IMR-90 (cell line): ENCODE measurements around the gene PXDC1.
"Not testable (repeated sequence)": the region's sequence is repeated elsewhere in the genome, so short reads cannot be mapped to it uniquely, and the experiment has no call there.

Experiments used
- MAFK ChIP-seq: IDR thresholded peaks from 2 replicates; pipeline ENCODE4 v1.6.1; 2012; ENCODE audit warnings: low read depth, low read length, improper control_type of control experiment
- MXI1 ChIP-seq: IDR thresholded peaks from 2 replicates; pipeline ENCODE4 v1.6.1; 2012; ENCODE audit warnings: low read depth, mild to moderate bottlenecking, low read length, moderate library complexity, borderline replicate concordance
- POLR2A ChIP-seq: IDR thresholded peaks from 2 replicates; pipeline ENCODE4 v1.6.1; 2012; ENCODE audit warnings: mild to moderate bottlenecking, low read depth, low read length
- RAD21 ChIP-seq: IDR thresholded peaks from 2 replicates; pipeline ENCODE4 v1.6.1; 2012; ENCODE audit warnings: low read length, improper control_type of control experiment
- RCOR1 ChIP-seq: IDR thresholded peaks from 2 replicates; pipeline ENCODE4 v1.6.1; 2012; ENCODE audit warnings: mild to moderate bottlenecking, low read length, improper control_type of control experiment; ENCODE audit not compliant: insufficient replicate concordance
- TF ChIP-seq, protein P1 (sequence below): conservative IDR thresholded peaks from 2 replicates; pipeline ENCODE4 v1.5.1; 2012; ENCODE audit warnings: mild to moderate bottlenecking, low read depth, low read length, improper control_type of control experiment
- TF ChIP-seq, protein P2 (sequence below): fragments of 150-350 bp; IDR thresholded peaks from 2 replicates; pipeline ENCODE4 v1.6.1; 2016; ENCODE audit warnings: low read depth, mild to moderate bottlenecking, low read length, moderate library complexity, borderline replicate concordance

DNA sequence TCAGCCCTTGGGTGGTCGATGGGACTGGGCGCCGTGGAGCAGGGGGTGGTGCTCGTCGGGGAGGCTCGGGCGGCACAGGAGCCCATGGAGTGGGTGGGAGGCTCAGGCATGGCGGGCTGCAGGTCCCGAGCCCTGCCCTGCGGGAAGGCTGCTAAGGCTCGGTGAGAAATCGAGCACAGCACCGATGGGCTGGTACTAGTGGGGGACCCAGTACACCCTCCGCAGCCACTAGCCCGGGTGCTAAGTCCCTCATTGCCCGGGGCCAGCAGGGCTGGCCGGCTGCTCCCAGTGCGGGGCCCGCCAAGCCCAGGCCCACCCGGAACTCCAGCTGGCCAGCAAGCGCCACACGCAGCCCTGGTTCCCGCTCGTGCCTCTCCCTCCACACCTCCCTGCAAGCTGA, 30.7 kb downstream of the PXDC1 start:
- TF ChIP-seq, protein P1, sequence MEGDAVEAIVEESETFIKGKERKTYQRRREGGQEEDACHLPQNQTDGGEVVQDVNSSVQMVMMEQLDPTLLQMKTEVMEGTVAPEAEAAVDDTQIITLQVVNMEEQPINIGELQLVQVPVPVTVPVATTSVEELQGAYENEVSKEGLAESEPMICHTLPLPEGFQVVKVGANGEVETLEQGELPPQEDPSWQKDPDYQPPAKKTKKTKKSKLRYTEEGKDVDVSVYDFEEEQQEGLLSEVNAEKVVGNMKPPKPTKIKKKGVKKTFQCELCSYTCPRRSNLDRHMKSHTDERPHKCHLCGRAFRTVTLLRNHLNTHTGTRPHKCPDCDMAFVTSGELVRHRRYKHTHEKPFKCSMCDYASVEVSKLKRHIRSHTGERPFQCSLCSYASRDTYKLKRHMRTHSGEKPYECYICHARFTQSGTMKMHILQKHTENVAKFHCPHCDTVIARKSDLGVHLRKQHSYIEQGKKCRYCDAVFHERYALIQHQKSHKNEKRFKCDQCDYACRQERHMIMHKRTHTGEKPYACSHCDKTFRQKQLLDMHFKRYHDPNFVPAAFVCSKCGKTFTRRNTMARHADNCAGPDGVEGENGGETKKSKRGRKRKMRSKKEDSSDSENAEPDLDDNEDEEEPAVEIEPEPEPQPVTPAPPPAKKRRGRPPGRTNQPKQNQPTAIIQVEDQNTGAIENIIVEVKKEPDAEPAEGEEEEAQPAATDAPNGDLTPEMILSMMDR, result not testable (repeated sequence)
- TF ChIP-seq RCOR1, RAD21, POLR2A, MAFK, MXI1: not testable (repeated sequence)
- TF ChIP-seq, protein P2, sequence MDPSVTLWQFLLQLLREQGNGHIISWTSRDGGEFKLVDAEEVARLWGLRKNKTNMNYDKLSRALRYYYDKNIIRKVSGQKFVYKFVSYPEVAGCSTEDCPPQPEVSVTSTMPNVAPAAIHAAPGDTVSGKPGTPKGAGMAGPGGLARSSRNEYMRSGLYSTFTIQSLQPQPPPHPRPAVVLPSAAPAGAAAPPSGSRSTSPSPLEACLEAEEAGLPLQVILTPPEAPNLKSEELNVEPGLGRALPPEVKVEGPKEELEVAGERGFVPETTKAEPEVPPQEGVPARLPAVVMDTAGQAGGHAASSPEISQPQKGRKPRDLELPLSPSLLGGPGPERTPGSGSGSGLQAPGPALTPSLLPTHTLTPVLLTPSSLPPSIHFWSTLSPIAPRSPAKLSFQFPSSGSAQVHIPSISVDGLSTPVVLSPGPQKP, result not testable (repeated sequence)
